Activated CD4-positive, alpha-beta memory T cell treated with anti-CD3 and anti-CD28 coated beads for 36 hours (primary cell): ENCODE measurements around the gene NR1I3. TPM values are rescaled to one million over a fixed set of nuclear protein-coding genes. Genes with fewer than 3 reads are reported as not detected.

Experiments used
- CTCF ChIA-PET: fragments of 350-600 bp; sonication (Branson Sonifier 250); formaldehyde crosslinking; loops from one replicate; lab custom pipeline; 2021; ENCODE audit warnings: antibody characterized with exemption, inconsistent platforms; lab: Charles Lee
- POLR2A ChIA-PET: fragments of 350-600 bp; sonication (Branson Sonifier 250); formaldehyde crosslinking; loops from one replicate; lab custom pipeline; 2021; ENCODE audit warnings: antibody characterized with exemption; lab: Charles Lee
- DNase-seq: peaks from one replicate; pipeline ENCODE4 v3.0.0-alpha.2; 2020
- H3K27ac Mint-ChIP-seq: one replicate; pipeline ENCODE4 v1.8.0; 2021; ENCODE audit warnings: mixed read lengths
- H3K27me3 Mint-ChIP-seq: one replicate; pipeline ENCODE4 v1.8.0; 2021; ENCODE audit warnings: mixed read lengths
- H3K36me3 Mint-ChIP-seq: one replicate; pipeline ENCODE4 v1.8.0; 2021; ENCODE audit warnings: mixed read lengths
- H3K4me1 Mint-ChIP-seq: one replicate; pipeline ENCODE4 v1.8.0; 2021; ENCODE audit warnings: low read depth, mixed read lengths
- H3K4me3 Mint-ChIP-seq: one replicate; pipeline ENCODE4 v1.8.0; 2021; ENCODE audit warnings: mild to moderate bottlenecking, mixed read lengths
- H3K9me3 Mint-ChIP-seq: one replicate; pipeline ENCODE4 v1.8.0; 2021; ENCODE audit warnings: mixed read lengths
- intact Hi-C: fragments of 100-400 bp; cut with micrococcal nuclease; formaldehyde crosslinking; loops from one replicate; pipeline ENCODE4 v1.15.1; 2023
- total RNA-seq, 2 experiments: library from RNA; stranded (reverse); gene quantifications; one replicate each; pipeline ENCODE4 v1.2.3, GENCODE V29; 2021

The NR1I3 gene
- total RNA-seq, 2 experiments from 2014 or later = not detected

DNA sequence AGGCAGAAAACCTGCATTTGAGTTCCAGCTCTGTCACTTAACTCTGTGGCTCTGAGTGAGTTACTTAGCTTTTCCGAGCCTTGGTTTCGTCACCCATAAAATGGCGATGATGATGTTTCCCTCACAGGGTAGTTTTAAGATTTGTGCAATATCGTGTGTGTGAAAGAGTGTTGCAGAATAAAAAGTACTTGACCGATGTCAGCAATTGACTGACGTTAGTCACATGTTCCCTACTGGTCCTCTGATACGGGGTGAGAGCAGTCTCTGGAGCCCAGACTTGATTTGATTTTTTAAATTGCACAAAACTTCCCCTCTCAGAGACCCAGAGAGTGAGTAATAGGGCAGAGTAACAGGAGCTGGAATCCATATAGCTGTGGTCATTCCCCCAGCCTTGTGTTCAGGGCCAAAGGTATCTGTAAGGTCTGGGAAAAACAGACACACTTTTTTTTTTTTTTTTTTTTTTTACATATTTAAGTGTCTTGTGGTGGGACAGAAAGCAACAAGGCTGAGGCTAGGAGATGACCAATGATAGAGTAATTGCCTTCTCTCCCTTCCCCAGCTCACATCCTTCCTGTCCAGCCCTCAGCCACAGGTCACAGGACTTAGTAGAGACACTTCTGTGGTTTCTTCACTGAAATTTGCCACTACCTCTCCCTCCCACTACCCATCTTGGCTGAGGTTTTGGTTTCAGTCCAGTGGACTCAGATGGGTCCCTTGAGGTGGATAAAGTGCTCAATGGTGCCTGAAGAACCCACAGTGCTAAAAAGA is 20.9 kb downstream of the NR1I3 start:
- peaks cover 22% of the 10 kb centered on the region for H3K36me3 Mint-ChIP-seq
- H3K4me1 Mint-ChIP-seq = peaks cover 28% of the 10 kb centered on the region
- no peaks in the 10 kb centered on the region for H3K27me3 Mint-ChIP-seq
- H3K9me3 Mint-ChIP-seq = no peaks in the 10 kb centered on the region
- intact Hi-C loops = no loop called here
- CTCF ChIA-PET = interaction anchor here (1.2 to 3.4 kb wide), 5 partner anchors 8 to 15 kb away, joined by 3 to 13 read pairs (median 6); partner anchors contain the start of gene TOMM40L
- H3K27ac Mint-ChIP-seq = peak overlapping the region; percentile 39
- POLR2A ChIA-PET = interaction anchor here (2.6 kb wide), 1 partner anchor 15 kb away, joined by 11 read pairs; the partner anchor contains the start of gene NDUFS2
- no peak overlapping the region for H3K4me3 Mint-ChIP-seq
- DNase-seq = no peak

DNA sequence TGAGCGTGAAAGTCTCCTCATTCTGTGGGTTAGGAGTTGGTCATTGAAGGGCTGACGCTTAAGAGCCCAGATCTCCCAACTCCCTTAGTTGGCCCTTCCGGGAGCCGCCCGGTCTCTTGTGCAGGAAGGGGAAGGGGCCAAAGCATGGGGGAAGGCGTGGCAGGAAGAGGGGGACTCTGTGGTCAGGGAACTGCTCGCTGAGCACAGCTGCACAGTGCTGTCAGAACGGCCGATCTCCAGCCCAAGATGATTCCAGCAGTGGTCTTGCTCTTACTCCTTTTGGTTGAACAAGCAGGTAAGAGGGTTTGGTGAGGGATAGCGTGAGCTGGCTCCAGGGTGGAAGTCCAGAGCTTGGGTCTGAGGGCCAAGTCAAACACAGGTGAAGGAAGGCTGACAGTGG is 22.9 kb downstream of the NR1I3 start, which contains the start of gene FCER1G:
FCER1G (plus strand) TSS at position 220 of the 400 bp plus-strand sequence; CDS start at position 247, 27 bp downstream.
- CTCF ChIA-PET = interaction anchor here (1.2 to 1.3 kb wide), 2 partner anchors 10 to 76 kb away, joined by 3 to 4 read pairs; partner anchors contain the start of gene TOMM40L
- peaks cover 28% of the 10 kb centered on the region for H3K4me1 Mint-ChIP-seq
- H3K27ac Mint-ChIP-seq = no peak within 1 kb of the TSS
- DNase-seq = no peak
- no peaks in the 10 kb centered on the region for H3K9me3 Mint-ChIP-seq
- H3K27me3 Mint-ChIP-seq = no peaks in the 10 kb centered on the region
- POLR2A ChIA-PET = interaction anchor here (2.6 kb wide), 1 partner anchor 13 kb away, joined by 11 read pairs; the partner anchor contains the start of gene NDUFS2
- peaks cover 34% of the 10 kb centered on the region for H3K36me3 Mint-ChIP-seq
- no peak within 1 kb of the TSS for H3K4me3 Mint-ChIP-seq
- intact Hi-C loops = no loop called here

DNA sequence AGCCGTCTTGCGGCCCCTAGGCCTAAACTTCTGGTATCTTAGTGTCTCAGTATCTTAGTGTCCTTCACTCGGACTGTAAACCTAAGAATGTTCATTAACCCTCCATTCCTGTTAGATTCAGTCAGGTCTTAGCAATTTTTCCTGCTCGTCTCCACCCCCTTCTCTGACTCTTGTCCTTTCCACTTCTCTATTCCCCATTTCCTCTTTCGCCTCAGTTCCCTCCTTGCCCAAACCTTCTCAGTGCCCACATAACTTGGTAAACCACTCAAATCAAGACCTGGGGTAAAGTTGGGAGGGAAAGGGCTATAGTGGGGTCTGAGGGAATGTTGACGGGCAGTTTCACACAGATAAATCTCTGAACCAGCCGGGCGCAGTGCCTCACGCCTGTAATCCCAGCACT is 23.6 kb downstream of the NR1I3 start:
- ChIA-PET CTCF (no interaction called here), POLR2A (interaction anchor here (0.6 kb wide), 1 partner anchor 11 kb away, joined by 3 read pairs; the partner anchor contains the start of gene TOMM40L)
- H3K9me3 Mint-ChIP-seq = no peaks in the 10 kb centered on the region
- peaks cover 41% of the 10 kb centered on the region for H3K36me3 Mint-ChIP-seq
- no peak for DNase-seq
- intact Hi-C loops = no loop called here
- H3K27me3 Mint-ChIP-seq = no peaks in the 10 kb centered on the region
- peaks cover 34% of the 10 kb centered on the region for H3K4me1 Mint-ChIP-seq
- H3K27ac Mint-ChIP-seq = no peak overlapping the region
- H3K4me3 Mint-ChIP-seq = no peak overlapping the region

DNA sequence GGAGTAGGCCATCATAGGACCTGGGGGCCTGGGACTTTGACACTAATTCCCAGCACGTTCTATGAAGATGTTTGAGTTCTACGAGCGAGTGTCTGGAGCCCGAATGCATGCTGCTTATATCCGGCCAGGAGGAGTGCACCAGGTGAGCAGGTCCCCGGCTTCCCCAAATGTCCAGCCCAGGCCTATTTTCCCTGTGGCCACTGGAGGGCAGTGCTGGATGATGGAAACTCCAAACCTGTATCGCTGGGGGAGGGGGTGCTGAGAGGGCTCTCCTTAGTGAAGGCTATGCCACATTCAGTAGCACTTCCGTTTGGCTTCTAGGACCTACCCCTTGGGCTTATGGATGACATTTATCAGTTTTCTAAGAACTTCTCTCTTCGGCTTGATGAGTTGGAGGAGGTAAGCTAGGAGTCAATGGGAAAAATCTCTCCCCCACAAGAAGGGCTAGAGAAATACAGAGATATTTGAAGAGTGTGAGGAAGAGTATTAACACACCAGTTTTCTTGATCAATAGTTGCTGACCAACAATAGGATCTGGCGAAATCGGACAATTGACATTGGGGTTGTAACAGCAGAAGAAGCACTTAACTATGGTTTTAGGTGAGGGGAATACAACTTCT is 28.1 kb downstream of the NR1I3 start:
- POLR2A ChIA-PET = interaction anchor here (1.5 to 1.9 kb wide), 2 partner anchors 8 to 16 kb away, joined by 6 to 7 read pairs; partner anchors contain the start of genes NDUFS2 and TOMM40L
- CTCF ChIA-PET = interaction anchor here (0.9 to 4.9 kb wide), 12 partner anchors 9 to 170 kb away, joined by 3 to 74 read pairs (median 5); partner anchors contain the start of genes APOA2, PPOX and TOMM40L
- H3K27me3 Mint-ChIP-seq = no peaks in the 10 kb centered on the region
- intact Hi-C loops = loop anchor here (1.0 kb wide), 1 partner anchor 15 kb away; no protein-coding TSS in a partner anchor
- DNase-seq = peak; percentile 83
- peak overlapping the region; percentile 5 for H3K27ac Mint-ChIP-seq
- peaks cover 53% of the 10 kb centered on the region for H3K36me3 Mint-ChIP-seq
- H3K4me3 Mint-ChIP-seq = no peak overlapping the region
- H3K4me1 Mint-ChIP-seq = peaks cover 21% of the 10 kb centered on the region
- H3K9me3 Mint-ChIP-seq = no peaks in the 10 kb centered on the region

DNA sequence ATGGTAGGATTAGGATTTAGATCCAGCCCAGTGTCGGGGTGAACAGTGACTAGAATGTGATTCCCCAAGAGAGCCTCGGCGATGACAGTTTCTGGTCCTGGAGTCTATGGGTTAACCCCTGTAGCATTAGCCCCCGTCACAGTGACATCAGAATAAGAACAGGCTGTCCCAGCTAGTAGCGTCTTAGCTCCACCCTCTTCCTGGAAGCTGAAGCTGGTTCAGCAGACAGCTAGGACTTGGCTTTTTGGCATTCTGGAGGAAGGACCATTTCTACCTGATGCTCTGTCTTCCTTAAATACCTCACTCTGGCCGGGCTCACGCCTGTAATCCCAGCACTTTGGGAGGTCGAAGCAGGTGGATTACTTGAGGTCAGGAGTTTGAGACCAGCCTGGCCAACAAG is 30.8 kb downstream of the NR1I3 start:
- Mint-ChIP-seq H3K27ac (no peak overlapping the region), H3K4me1 (peaks cover 40% of the 10 kb centered on the region), H3K27me3 (no peaks in the 10 kb centered on the region), H3K4me3 (no peak overlapping the region), H3K36me3 (peaks cover 47% of the 10 kb centered on the region), H3K9me3 (no peaks in the 10 kb centered on the region)
- CTCF ChIA-PET = interaction anchor here (7.2 to 7.6 kb wide), 2 partner anchors 14 to 19 kb away, joined by 68 to 103 read pairs; partner anchors contain the start of gene TOMM40L
- intact Hi-C loops = no loop called here
- DNase-seq = no peak
- POLR2A ChIA-PET = interaction anchor here (1.6 kb wide), 1 partner anchor 19 kb away, joined by 4 read pairs; the partner anchor contains the start of gene TOMM40L

DNA sequence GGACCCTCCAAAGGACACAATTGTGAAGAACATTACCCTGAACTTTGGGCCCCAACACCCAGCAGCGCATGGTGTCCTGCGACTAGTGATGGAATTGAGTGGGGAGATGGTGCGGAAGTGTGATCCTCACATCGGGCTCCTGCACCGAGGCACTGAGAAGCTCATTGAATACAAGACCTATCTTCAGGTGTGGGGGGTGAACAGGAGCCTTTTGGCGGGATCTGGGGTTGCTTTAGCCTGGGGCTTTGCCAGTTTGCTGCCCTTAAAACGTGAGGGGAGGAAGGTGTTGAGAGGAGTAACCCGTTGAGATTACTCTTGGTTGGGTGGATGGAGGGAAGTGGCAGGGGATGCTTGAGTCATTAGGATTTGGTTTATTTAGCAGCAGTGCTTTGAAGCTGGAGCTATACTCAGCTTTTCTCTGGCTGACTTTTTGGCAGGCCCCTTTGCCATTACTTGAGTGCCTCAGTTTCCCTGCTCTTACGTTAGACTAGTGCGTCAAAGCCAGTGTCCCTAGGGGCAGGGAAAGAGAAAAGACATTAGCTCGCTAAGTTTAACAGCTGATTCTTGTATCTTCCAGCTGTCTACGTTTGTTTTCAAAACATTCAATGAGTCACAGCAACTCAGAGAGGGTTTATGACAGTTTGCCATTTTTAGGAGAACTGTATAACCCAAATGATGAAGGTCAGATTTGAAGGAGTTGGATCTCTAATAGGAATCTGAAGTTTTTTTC is 31.4 kb downstream of the NR1I3 start:
- Mint-ChIP-seq H3K9me3 (no peaks in the 10 kb centered on the region), H3K4me3 (no peak overlapping the region), H3K4me1 (peaks cover 44% of the 10 kb centered on the region), H3K27me3 (no peaks in the 10 kb centered on the region), H3K36me3 (peaks cover 41% of the 10 kb centered on the region), H3K27ac (no peak overlapping the region)
- ChIA-PET CTCF (interaction anchor here (2.5 to 7.6 kb wide), 3 partner anchors 14 to 176 kb away, joined by 10 to 103 read pairs (median 68); partner anchors contain the start of gene TOMM40L), POLR2A (interaction anchor here (1.6 kb wide), 1 partner anchor 19 kb away, joined by 4 read pairs; the partner anchor contains the start of gene TOMM40L)
- no peak for DNase-seq
- intact Hi-C loops = no loop called here

DNA sequence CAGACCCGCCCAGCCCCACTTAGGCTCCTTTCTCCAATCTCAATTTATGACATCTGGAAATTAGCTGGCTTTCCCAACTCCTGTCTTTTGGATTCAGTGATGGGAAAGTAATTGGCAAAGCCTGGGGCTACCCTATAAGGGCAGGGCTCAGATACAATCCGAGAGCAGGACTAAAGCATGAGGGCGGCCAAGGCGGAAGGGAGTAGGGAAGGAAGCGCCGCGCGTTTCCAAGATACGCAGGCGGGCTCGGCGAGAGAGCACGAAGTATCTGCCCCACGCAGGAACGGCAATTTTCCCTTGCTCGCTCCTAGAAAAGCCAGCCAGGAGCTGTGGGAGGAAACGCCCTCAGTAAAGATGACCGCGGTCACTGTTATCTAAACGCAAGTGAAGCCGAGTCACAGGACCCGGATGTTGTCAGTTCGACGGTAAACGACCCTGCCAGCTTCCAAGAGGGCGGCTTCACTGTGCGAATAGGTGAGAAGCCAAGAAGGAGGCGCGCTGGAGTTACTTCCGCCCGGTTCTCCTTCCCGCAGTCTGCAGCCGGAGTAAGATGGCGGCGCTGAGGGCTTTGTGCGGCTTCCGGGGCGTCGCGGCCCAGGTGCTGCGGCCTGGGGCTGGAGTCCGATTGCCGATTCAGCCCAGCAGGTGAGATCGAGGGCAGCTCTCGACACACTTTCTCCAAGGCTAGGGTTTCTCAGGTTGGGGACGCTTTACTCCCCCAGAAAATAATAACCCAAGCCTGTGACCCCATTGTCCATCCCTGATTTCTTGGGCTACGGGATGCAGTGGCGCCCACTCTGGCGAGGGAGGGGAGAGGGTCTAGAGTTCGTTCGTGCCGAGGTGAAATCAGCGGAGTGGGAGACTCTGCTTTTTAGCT is 35.9 kb downstream of the NR1I3 start, which contains the start of gene NDUFS2:
NDUFS2 (plus strand) TSS at position 532 of the 877 bp plus-strand sequence; CDS start at position 551, 19 bp downstream.
- Mint-ChIP-seq H3K27me3 (no peaks in the 10 kb centered on the region), H3K27ac (peak within 1 kb of the TSS; percentile 87), H3K9me3 (no peaks in the 10 kb centered on the region), H3K4me3 (peak within 1 kb of the TSS; percentile 88), H3K36me3 (peaks cover 21% of the 10 kb centered on the region), H3K4me1 (peaks cover 59% of the 10 kb centered on the region)
- ChIA-PET CTCF (interaction anchor here (0.7 to 7.6 kb wide), 14 partner anchors 9 to 181 kb away, joined by 3 to 103 read pairs (median 4); partner anchors contain the start of genes CFAP126, PPOX, SDHC and TOMM40L), POLR2A (interaction anchor here (0.5 to 3.3 kb wide), 19 partner anchors 9 to 487 kb away, joined by 3 to 20 read pairs (median 3); partner anchors contain the start of genes DEDD, PPOX, TOMM40L and USF1)
- intact Hi-C loops = loop anchor here (1.0 to 5.0 kb wide), 4 partner anchors 17 to 185 kb away; partner anchors contain the start of gene SDHC
- DNase-seq = peak; percentile 97

DNA sequence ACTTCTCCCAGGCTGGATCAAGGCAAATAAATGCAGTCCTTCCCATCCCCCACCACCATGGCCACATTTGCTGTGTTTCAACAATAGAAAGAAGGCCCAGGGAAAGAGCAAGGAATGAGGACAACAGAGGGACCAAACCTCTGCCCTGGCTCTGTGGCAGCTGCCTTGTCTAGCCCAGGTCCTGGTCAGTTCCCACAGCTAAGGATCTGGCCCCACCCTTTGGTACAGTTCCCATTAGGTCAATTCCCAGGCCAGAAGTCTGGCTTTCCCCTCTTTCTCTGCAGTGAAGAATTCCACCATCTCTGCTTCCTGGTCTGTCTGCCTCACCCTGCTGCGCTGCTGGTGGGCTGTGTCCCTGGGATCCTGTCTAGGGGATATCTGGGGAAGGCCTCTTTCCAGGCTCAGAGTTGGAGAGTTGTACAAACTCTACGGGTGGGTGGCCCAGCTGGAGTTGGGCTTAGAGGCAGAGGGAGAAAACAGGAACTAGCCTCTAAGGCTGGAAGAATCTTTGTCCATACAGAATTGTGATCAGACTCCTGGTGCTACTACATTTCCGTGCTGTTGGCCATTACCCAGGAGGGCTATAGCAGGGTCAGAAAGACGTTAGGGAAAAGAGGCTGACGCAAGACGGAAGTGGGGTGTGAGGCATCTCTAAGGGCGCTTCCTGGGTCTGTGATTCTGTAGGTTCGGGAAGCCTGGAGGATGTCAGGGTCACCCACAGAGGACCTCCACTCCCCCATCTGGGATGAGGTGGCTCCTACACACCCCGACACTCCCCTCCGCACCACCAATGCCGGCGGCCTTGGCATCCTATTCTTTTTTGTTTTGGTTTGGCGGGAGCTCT is 36.8 kb downstream of the NR1I3 start:
- Mint-ChIP-seq H3K27ac (peak overlapping the region; percentile 87), H3K4me1 (peaks cover 55% of the 10 kb centered on the region), H3K27me3 (no peaks in the 10 kb centered on the region), H3K36me3 (peaks cover 16% of the 10 kb centered on the region), H3K4me3 (peak overlapping the region; percentile 88), H3K9me3 (no peaks in the 10 kb centered on the region)
- intact Hi-C loops = loop anchor here (5.0 kb wide), 1 partner anchor 186 kb away; no protein-coding TSS in a partner anchor
- DNase-seq = no peak
- POLR2A ChIA-PET = interaction anchor here (0.6 to 3.3 kb wide), 17 partner anchors 9 to 486 kb away, joined by 3 to 20 read pairs (median 3); partner anchors contain the start of genes PPOX, TOMM40L and USF1
- CTCF ChIA-PET = interaction anchor here (0.7 to 7.6 kb wide), 11 partner anchors 8 to 182 kb away, joined by 3 to 103 read pairs (median 6); partner anchors contain the start of genes PPOX, SDHC and TOMM40L

DNA sequence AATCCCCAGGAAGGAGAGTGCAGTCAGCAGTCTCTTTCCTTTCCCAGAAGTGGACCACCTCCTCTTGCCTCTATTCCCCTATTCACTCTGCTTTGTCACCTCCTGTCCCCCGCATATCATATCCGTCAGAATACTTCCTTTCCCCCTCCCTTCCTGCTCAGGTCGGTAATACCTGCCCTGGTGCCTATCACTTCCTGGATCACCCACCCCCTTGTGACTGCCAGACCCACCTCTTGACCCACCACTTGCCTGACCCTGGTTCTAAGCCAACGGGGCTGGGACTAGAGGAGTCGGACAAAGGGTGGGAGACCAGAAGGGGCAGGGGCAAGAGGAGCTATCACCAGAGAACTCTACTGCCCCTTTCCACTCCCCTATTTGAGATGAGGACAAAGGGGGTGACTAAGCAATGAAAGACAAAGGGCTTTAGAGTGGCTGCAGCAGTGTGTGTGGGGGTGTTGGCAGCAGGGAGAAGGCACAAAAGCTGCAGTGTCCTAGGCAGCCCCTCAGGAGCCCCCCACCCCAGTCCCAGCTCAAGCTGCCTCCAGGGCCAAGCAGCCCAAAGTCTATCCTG is 37.5 kb downstream of the NR1I3 start:
- intact Hi-C loops = loop anchor here (5.0 kb wide), 1 partner anchor 187 kb away; no protein-coding TSS in a partner anchor
- ChIA-PET CTCF (interaction anchor here (3.4 to 7.6 kb wide), 3 partner anchors 8 to 182 kb away, joined by 22 to 103 read pairs (median 68); partner anchors contain the start of gene TOMM40L), POLR2A (interaction anchor here (1.0 to 3.3 kb wide), 4 partner anchors 25 to 155 kb away, joined by 3 to 11 read pairs (median 3); partner anchors contain the start of genes PPOX, TOMM40L and USF1)
- DNase-seq = peak; percentile 40
- Mint-ChIP-seq H3K9me3 (no peaks in the 10 kb centered on the region), H3K36me3 (peaks cover 14% of the 10 kb centered on the region), H3K27ac (peak overlapping the region; percentile 87), H3K4me3 (peak overlapping the region; percentile 13), H3K27me3 (no peaks in the 10 kb centered on the region), H3K4me1 (peaks cover 52% of the 10 kb centered on the region)
